A549 (cell line): ENCODE results near the gene CPO. TPM values are rescaled to one million over a fixed set of nuclear protein-coding genes. Genes with fewer than 3 reads are reported as not detected.

Experiments
- ATAC-seq, 2 experiments: fragments of 200-7000 bp in 1 of 2; fragments of >200 bp in 1 of 2; cut with Nextera tagmentation in 1 of 2; cut with Tn5 transposase in 1 of 2; 3 replicates each; pipeline versions ENCODE4 v1.8.0 to v1.9.1; 2018 to 2020; ENCODE audit warnings: mild to moderate bottlenecking in 1 of 2, moderate library complexity in 1 of 2
- CTCF ChIA-PET: fragments of 300-600 bp; sonication (Branson Sonifier 250); formaldehyde crosslinking; extraction: SDS; loops from one replicate; lab custom pipeline; 2021; ENCODE audit warnings: antibody characterized with exemption, inconsistent platforms; lab: Yijun Ruan, JAX
- POLR2A ChIA-PET: fragments of 350-600 bp; formaldehyde crosslinking; extraction: SDS; loops from one replicate; lab custom pipeline; 2021; ENCODE audit warnings: antibody characterized with exemption, inconsistent platforms; lab: Yijun Ruan, JAX
- DNase-seq, 2 experiments: peaks; one replicate each; pipeline versions ENCODE4 v3.0.0 to v3.0.0-alpha.2; 2011 to 2016; ENCODE audit warnings: low read depth in 1 of 2, low spot score in 1 of 2
- FAIRE-seq: peaks from 2 replicates; lab custom pipeline; 2011; peaks lifted over from hg19 to GRCh38; lab: Jason Lieb, UNC
- H3K27ac ChIP-seq, 2 experiments: fragments of >200 bp; sonication (Bioruptor Twin); formaldehyde crosslinking; 3 replicates each; pipeline ENCODE4 v1.5.1; 2016 to 2017
- H3K4me1 ChIP-seq: fragments of >200 bp; sonication (Bioruptor Twin); formaldehyde crosslinking; 3 replicates; pipeline ENCODE4 v1.6.1; 2016
- H3K4me2 ChIP-seq: fragments of >200 bp; sonication (Bioruptor Twin); formaldehyde crosslinking; 3 replicates; pipeline ENCODE4 v1.6.1; 2016
- H3K4me3 ChIP-seq: fragments of >200 bp; sonication (Bioruptor Twin); formaldehyde crosslinking; 3 replicates; pipeline ENCODE4 v1.5.1; 2016
- H3K9me3 ChIP-seq: fragments of >200 bp; sonication (Bioruptor Twin); formaldehyde crosslinking; 3 replicates; pipeline ENCODE4 v1.6.1; 2016
- ATOH8 ChIP-seq: fragments of 250-450 bp; sonication (Bioruptor Pico); IDR thresholded peaks from 2 replicates; pipeline ENCODE4 v1.5.0; 2020; ENCODE audit warnings: low read depth, mild to moderate bottlenecking, moderate library complexity
- CHD4 ChIP-seq: fragments of 200-600 bp; sonication (generic); IDR thresholded peaks from 2 replicates; pipeline ENCODE4 v1.6.1; 2016; ENCODE audit warnings: antibody characterized with exemption, mild to moderate bottlenecking, borderline replicate concordance
- ELK1 ChIP-seq: fragments of 150-350 bp; IDR thresholded peaks from 2 replicates; pipeline ENCODE4 v1.6.1; 2014; ENCODE audit warnings: low read depth, mild to moderate bottlenecking, low read length
- EP300 ChIP-seq, 2 experiments: fragments of >200 bp; sonication (Bioruptor Twin); formaldehyde crosslinking; IDR thresholded peaks; 2 replicates in 1 of 2; 3 replicates in 1 of 2; pipeline ENCODE4 v1.6.1; 2016 to 2017
- ESRRA ChIP-seq: fragments of 150-350 bp; IDR thresholded peaks from 2 replicates; pipeline ENCODE4 v1.6.1; 2014; ENCODE audit warnings: mild to moderate bottlenecking, low read length, borderline replicate concordance
- FOSB ChIP-seq: fragments of 250-450 bp; sonication (Bioruptor Pico); IDR thresholded peaks from 2 replicates; pipeline ENCODE4 v1.5.0; 2020; ENCODE audit warnings: mild to moderate bottlenecking, moderate library complexity
- FOSL2 ChIP-seq, 2 experiments: fragments of 450-650 bp in 1 of 2; fragments of >200 bp in 1 of 2; sonication (Bioruptor Twin) in 1 of 2; formaldehyde crosslinking; IDR thresholded peaks; 2 replicates each; pipeline versions ENCODE4 v1.5.0 to v1.6.1; 2016 to 2020; ENCODE audit warnings: mild to moderate bottlenecking in 1 of 2, moderate library complexity in 1 of 2
- HOXB13 ChIP-seq: fragments of 250-450 bp; sonication (Bioruptor Pico); IDR thresholded peaks from 2 replicates; pipeline ENCODE4 v1.5.0; 2020; ENCODE audit warnings: low read depth, mild to moderate bottlenecking, moderate library complexity
- KDM5A ChIP-seq: fragments of 200-600 bp; sonication (generic); IDR thresholded peaks from 2 replicates; pipeline ENCODE4 v1.6.1; 2016; ENCODE audit warnings: antibody characterized with exemption, mild to moderate bottlenecking
- NPAS2 ChIP-seq: fragments of 250-450 bp; sonication (Bioruptor Pico); IDR thresholded peaks from 2 replicates; pipeline ENCODE4 v1.8.0; 2022; ENCODE audit warnings: mild to moderate bottlenecking, moderate library complexity, borderline replicate concordance
- RAD21 ChIP-seq, 2 experiments: fragments of >200 bp in 1 of 2; sonication (Bioruptor Twin) in 1 of 2; formaldehyde crosslinking in 1 of 2; IDR thresholded peaks in 1 of 2; conservative IDR thresholded peaks in 1 of 2; 2 replicates in 1 of 2; 3 replicates in 1 of 2; pipeline ENCODE4 v1.6.1; 2012 to 2018; ENCODE audit warnings: inconsistent platforms in 1 of 2
- RARB ChIP-seq: fragments of 250-450 bp; sonication (Bioruptor Pico); IDR thresholded peaks from 2 replicates; pipeline ENCODE4 v1.8.0; 2021; ENCODE audit warnings: mild to moderate bottlenecking, moderate library complexity
- RCOR1 ChIP-seq: fragments of 150-350 bp; IDR thresholded peaks from 2 replicates; pipeline ENCODE4 v1.6.1; 2014; ENCODE audit warnings: antibody characterized with exemption, low read length, low read depth
- RFX5 ChIP-seq: fragments of 450-650 bp; IDR thresholded peaks from 2 replicates; pipeline ENCODE4 v1.7.1; 2014; ENCODE audit warnings: antibody characterized with exemption, mild to moderate bottlenecking, moderate library complexity
- TFCP2L1 ChIP-seq: fragments of 250-450 bp; sonication (Bioruptor Pico); IDR thresholded peaks from 2 replicates; pipeline ENCODE4 v1.5.0; 2021; ENCODE audit warnings: mild to moderate bottlenecking
- ZC3H11A ChIP-seq: fragments of 450-650 bp; IDR thresholded peaks from 2 replicates; pipeline ENCODE4 v1.6.1; 2014; ENCODE audit warnings: antibody characterized with exemption, mild to moderate bottlenecking
- ZSCAN20 ChIP-seq: fragments of 250-450 bp; sonication (Bioruptor Pico); IDR thresholded peaks from 2 replicates; pipeline ENCODE4 v1.8.0; 2022; ENCODE audit warnings: mild to moderate bottlenecking, moderate library complexity
- WGBS: methylation state at CpG from one replicate; pipeline ENCODE4 v1.1.6; 2017; ENCODE audit errors: missing lambda C conversion rate; 5-methylcytosine and 5-hydroxymethylcytosine counted together
- polyA plus RNA-seq, 4 experiments: library from polyadenylated mRNA; depleted of rRNA in 3 of 4; stranded (reverse); fragments of >200 nt; fragmentation: RNase III in 1 of 4; extraction: RNeasy Plus Mini Kit Qiagen cat#74134 plus additional on column Dnase treatment in 1 of 4; gene quantifications; 2 replicates in 3 of 4; 3 replicates in 1 of 4; pipeline ENCODE4 v1.2.3, GENCODE V29; 2011 to 2017
- TF ChIP-seq, protein P1 (sequence below): fragments of >200 bp; sonication (Bioruptor Twin); formaldehyde crosslinking; IDR thresholded peaks from 2 replicates; pipeline ENCODE4 v1.6.1; 2016
- TF ChIP-seq, protein P2 (sequence below): IDR thresholded peaks from 2 replicates; pipeline ENCODE4 v1.6.1; 2012
- TF ChIP-seq, protein P3 (sequence below): fragments of 250-450 bp; sonication (Bioruptor Pico); IDR thresholded peaks from 2 replicates; pipeline ENCODE4 v1.5.0; 2021; ENCODE audit warnings: mild to moderate bottlenecking, moderate library complexity, borderline replicate concordance

The CPO gene
- polyA plus RNA-seq, 2 of the 4 experiments (the other 2 are of a cell fraction), result 0.09 to 0.18 TPM

- WGBS, result 55% methylated on average over 5 of the region's 5 CpGs
- DNase-seq (no peak), FAIRE-seq (no peak)
- no peak overlapping the region for H3K27ac ChIP-seq
- no peaks in the 10 kb centered on the region for H3K4me1 ChIP-seq
- H3K9me3 ChIP-seq, result no peaks in the 10 kb centered on the region; the same call in 2 of the 3 replicates
- no peak overlapping the region for H3K4me3 ChIP-seq
- ChIA-PET POLR2A (no interaction called here), CTCF (interaction anchor here (0.6 kb wide), 1 partner anchor 92 kb away, joined by 4 read pairs; no protein-coding TSS in a partner anchor)
- TF ChIP-seq NPAS2 (CRISPR knock-in tag), result no peak
- TF ChIP-seq RARB (CRISPR knock-in tag), result no peak
- no peak for TF ChIP-seq ZC3H11A
- TF ChIP-seq FOSL2 (IDR thresholded peaks at IDR 0.05), result no peak
- no peak for TF ChIP-seq FOSL2 (CRISPR knock-in tag; IDR thresholded peaks at IDR 0.05)
- TF ChIP-seq ATOH8 (CRISPR knock-in tag), result no peak
- TF ChIP-seq, protein P1, sequence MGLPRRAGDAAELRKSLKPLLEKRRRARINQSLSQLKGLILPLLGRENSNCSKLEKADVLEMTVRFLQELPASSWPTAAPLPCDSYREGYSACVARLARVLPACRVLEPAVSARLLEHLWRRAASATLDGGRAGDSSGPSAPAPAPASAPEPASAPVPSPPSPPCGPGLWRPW, result no peak
- TF ChIP-seq FOSB (CRISPR knock-in tag), result no peak
- no peak for TF ChIP-seq KDM5A
- TF ChIP-seq CHD4, result no peak
- TF ChIP-seq EP300 (IDR thresholded peaks at IDR 0.05), result no peak
- TF ChIP-seq, protein P2, sequence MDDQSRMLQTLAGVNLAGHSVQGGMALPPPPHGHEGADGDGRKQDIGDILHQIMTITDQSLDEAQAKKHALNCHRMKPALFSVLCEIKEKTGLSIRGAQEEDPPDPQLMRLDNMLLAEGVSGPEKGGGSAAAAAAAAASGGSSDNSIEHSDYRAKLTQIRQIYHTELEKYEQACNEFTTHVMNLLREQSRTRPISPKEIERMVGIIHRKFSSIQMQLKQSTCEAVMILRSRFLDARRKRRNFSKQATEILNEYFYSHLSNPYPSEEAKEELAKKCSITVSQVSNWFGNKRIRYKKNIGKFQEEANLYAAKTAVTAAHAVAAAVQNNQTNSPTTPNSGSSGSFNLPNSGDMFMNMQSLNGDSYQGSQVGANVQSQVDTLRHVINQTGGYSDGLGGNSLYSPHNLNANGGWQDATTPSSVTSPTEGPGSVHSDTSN, result no peak
- no peak for TF ChIP-seq TFCP2L1 (CRISPR knock-in tag)
- TF ChIP-seq ZSCAN20 (CRISPR knock-in tag), result no peak
- no peak for TF ChIP-seq ESRRA
- TF ChIP-seq, protein P3, sequence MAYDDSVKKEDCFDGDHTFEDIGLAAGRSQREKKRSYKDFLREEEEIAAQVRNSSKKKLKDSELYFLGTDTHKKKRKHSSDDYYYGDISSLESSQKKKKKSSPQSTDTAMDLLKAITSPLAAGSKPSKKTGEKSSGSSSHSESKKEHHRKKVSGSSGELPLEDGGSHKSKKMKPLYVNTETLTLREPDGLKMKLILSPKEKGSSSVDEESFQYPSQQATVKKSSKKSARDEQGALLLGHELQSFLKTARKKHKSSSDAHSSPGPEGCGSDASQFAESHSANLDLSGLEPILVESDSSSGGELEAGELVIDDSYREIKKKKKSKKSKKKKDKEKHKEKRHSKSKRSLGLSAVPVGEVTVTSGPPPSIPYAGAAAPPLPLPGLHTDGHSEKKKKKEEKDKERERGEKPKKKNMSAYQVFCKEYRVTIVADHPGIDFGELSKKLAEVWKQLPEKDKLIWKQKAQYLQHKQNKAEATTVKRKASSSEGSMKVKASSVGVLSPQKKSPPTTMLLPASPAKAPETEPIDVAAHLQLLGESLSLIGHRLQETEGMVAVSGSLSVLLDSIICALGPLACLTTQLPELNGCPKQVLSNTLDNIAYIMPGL (CRISPR knock-in tag), result no peak
- TF ChIP-seq RCOR1, result no peak
- no peak for TF ChIP-seq ELK1
- TF ChIP-seq, all 56 proteins: peak for 0
- no peak overlapping the region for H3K4me2 ChIP-seq
- no peak for ATAC-seq
These were observed 17.8 kb upstream of the CPO start for GRCh38 chr2:206921529-206921928.

DNA sequence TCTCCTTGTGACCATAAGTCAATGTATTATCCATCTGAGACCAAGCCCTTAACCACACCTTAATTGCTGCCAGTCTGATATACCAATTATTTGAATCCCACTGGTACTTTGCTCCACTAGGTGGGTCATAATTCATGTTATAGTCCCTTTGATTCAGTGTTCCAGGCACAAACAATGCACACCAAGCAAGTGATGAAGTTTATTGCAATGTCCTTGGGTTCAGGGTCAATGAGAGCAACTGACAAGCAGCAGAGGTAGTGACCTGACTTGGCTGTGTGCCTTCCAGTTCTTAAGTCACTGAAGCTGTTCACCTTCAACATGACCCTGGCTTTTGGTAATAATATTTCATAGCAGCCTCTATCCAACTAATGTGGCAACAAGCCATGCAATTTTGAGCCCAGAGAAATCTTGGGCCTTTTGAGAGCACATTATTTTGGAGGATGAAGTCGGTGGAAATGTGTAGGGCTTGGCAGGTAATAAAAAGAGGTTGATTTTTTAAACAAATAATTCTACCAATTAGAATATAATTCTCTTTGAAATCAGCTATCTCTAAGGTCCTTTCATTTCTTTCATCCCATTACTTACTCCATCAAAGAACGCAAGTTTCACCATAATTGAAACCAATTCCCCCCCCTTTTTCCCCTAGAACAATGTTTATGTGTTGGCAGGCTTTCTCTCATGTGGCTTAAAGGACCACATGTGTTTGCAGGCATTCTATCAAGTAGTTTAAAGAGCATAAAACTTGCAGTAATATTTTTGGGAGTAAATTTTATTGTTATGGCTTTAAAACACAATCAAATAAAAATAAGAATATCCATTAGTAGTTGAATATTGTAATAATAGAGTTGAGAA is 3.1 kb upstream of the CPO start:
- Histone ChIP-seq H3K4me2 (no peak overlapping the region), H3K4me1 (no peaks in the 10 kb centered on the region), H3K27ac (no peak overlapping the region), H3K4me3 (no peak overlapping the region), H3K9me3 (no peaks in the 10 kb centered on the region)
- ATAC-seq (no peak), DNase-seq (no peak), FAIRE-seq (no peak)
- ChIA-PET CTCF (no interaction called here), POLR2A (no interaction called here)
- TF ChIP-seq EP300 (IDR thresholded peaks at IDR 0.05) (no peak), FOSL2 (IDR thresholded peaks at IDR 0.05) (no peak), FOSL2 (CRISPR knock-in tag; IDR thresholded peaks at IDR 0.05) (no peak), HOXB13 (CRISPR knock-in tag) (no peak), RFX5 (no peak), RAD21 (conservative IDR thresholded peaks at IDR 0.05 in 1 of 2, IDR thresholded peaks at IDR 0.05 in 1 of 2) (no peak), KDM5A (no peak)
- TF ChIP-seq, protein P3 (CRISPR knock-in tag), result no peak
- WGBS, result 19% methylated on average over 2 of the region's 2 CpGs
